Sigmoid colon (tissue), 7 donors: ENCODE measurements around the gene LUZP2. TPM values are rescaled to one million over a fixed set of nuclear protein-coding genes. Genes with fewer than 3 reads are reported as not detected.

ENCODE experiments used
- DNase-seq: peaks from one replicate; pipeline ENCODE4 v3.0.0-alpha.2; 2019
- H3K27ac ChIP-seq, 4 donors: fragments of 200-600 bp; sonication (generic); one replicate each; pipeline ENCODE4 v1.5.1; 2016 to 2019; ENCODE audit warnings: mild to moderate bottlenecking in 1 of 4
- H3K27me3 ChIP-seq, 3 donors: fragments of 200-600 bp; sonication (generic); one replicate each; pipeline ENCODE4 v1.5.1; 2019; ENCODE audit warnings: mild to moderate bottlenecking in 1 of 3
- H3K36me3 ChIP-seq, 4 donors: fragments of 200-600 bp; sonication (generic); one replicate each; pipeline ENCODE4 v1.5.1; 2016 to 2019
- H3K4me1 ChIP-seq, 4 donors: fragments of 200-600 bp; sonication (generic); one replicate each; pipeline ENCODE4 v1.5.1; 2017 to 2019
- H3K4me3 ChIP-seq, 4 donors: fragments of 200-600 bp; sonication (generic); one replicate each; pipeline ENCODE4 v1.5.1; 2017 to 2019; ENCODE audit warnings: mild to moderate bottlenecking in 2 of 4, moderate library complexity in 1 of 4
- H3K9me3 ChIP-seq, 4 donors: fragments of 200-600 bp in 3 of 4; sonication (generic) in 3 of 4; one replicate each; pipeline versions ENCODE4 v1.5.1 to v1.6.1; 2013 to 2019
- EP300 ChIP-seq, 4 donors: sonication (generic); formaldehyde crosslinking; IDR thresholded peaks; one replicate each; pipeline ENCODE4 v1.6.1; 2017; ENCODE audit warnings: antibody characterized with exemption in 4 of 4
- POLR2A ChIP-seq, 2 donors: fragments of 450-650 bp; IDR thresholded peaks; one replicate each; pipeline ENCODE4 v1.6.1; 2016; ENCODE audit warnings: antibody characterized with exemption in 2 of 2, mild to moderate bottlenecking in 2 of 2, moderate library complexity in 2 of 2
- POLR2AphosphoS5 ChIP-seq, 4 donors: sonication (generic); formaldehyde crosslinking; IDR thresholded peaks; one replicate each; pipeline ENCODE4 v1.6.1; 2017; ENCODE audit warnings: antibody characterized with exemption in 4 of 4
- WGBS, 2 donors: extraction: QIAGEN DNeasy Blood & Tissue Kit; methylation state at CpG; one replicate each; pipeline ENCODE4 v1.1.7; 2013; 5-methylcytosine and 5-hydroxymethylcytosine counted together
- intact Hi-C: fragments of 100-400 bp; cut with DNase I; formaldehyde crosslinking; loops from one replicate; pipeline ENCODE4 v1.15.1; 2023
- polyA plus RNA-seq, 3 donors: library from polyadenylated mRNA; stranded (reverse); fragments of 200-250 nt; gene quantifications; one replicate each; pipeline ENCODE4 v1.2.3, GENCODE V29; 2013
- total RNA-seq, 4 donors: library from RNA; depleted of rRNA; stranded (reverse); fragments of >200 nt; gene quantifications; one replicate each; pipeline ENCODE4 v1.1.0, GENCODE V29; 2016
- TF ChIP-seq, protein P1 (sequence below), 4 experiments: fragments of 450-650 bp in 3 of 4; fragments of 200-600 bp in 1 of 4; IDR thresholded peaks; one replicate each; pipeline ENCODE4 v1.5.1; 2016 to 2019; ENCODE audit warnings: antibody characterized with exemption in 4 of 4, mild to moderate bottlenecking in 3 of 4, moderate library complexity in 2 of 4
- donor health status: healthy with polysubstance abuse.
- donor health status: Bipolar disorder and iron deficiency.
- donor health status: healthy.

LUZP2 gene
- total and polyA plus RNA-seq, 7 donors: 0.16 to 2.1 (median 0.83) TPM

DNA sequence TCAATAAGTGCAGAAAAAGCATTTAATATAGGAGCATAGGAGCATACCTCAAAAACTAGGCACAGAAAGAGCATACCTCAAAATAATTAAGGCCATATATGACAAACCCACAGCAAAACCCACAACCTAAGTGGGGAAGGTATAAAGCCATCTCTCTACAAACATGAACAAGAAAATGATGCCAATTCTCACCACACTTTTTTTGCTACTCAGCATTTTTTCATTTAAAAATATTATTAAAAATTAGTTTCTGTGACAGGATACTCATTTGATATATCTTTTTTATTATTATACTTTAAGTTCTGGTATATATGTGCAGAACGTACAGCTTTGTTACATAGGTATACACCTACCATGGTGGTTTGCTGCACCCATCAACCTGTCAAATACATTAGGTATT lies 352.0 kb downstream of the LUZP2 start:
- no peak for DNase-seq
- TF ChIP-seq, protein P1, sequence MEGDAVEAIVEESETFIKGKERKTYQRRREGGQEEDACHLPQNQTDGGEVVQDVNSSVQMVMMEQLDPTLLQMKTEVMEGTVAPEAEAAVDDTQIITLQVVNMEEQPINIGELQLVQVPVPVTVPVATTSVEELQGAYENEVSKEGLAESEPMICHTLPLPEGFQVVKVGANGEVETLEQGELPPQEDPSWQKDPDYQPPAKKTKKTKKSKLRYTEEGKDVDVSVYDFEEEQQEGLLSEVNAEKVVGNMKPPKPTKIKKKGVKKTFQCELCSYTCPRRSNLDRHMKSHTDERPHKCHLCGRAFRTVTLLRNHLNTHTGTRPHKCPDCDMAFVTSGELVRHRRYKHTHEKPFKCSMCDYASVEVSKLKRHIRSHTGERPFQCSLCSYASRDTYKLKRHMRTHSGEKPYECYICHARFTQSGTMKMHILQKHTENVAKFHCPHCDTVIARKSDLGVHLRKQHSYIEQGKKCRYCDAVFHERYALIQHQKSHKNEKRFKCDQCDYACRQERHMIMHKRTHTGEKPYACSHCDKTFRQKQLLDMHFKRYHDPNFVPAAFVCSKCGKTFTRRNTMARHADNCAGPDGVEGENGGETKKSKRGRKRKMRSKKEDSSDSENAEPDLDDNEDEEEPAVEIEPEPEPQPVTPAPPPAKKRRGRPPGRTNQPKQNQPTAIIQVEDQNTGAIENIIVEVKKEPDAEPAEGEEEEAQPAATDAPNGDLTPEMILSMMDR (IDR thresholded peaks at IDR 0.05): no peak
- TF ChIP-seq POLR2A (IDR thresholded peaks at IDR 0.05) (no peak), POLR2AphosphoS5 (IDR thresholded peaks at IDR 0.05) (no peak), EP300 (IDR thresholded peaks at IDR 0.05) (no peak)
- intact Hi-C loops: no loop called here
- Histone ChIP-seq H3K36me3 (no peaks in the 10 kb centered on the region), H3K4me3 (no peak overlapping the region), H3K27me3 (no peaks in the 10 kb centered on the region), H3K27ac (no peak overlapping the region), H3K9me3 (peaks cover 0 to 1% (median 0%) of the 10 kb centered on the region in 4 donors), H3K4me1 (no peaks in the 10 kb centered on the region)
- WGBS, 2 donors: 91 to 94% methylated on average over 1 of the region's 1 CpG

DNA sequence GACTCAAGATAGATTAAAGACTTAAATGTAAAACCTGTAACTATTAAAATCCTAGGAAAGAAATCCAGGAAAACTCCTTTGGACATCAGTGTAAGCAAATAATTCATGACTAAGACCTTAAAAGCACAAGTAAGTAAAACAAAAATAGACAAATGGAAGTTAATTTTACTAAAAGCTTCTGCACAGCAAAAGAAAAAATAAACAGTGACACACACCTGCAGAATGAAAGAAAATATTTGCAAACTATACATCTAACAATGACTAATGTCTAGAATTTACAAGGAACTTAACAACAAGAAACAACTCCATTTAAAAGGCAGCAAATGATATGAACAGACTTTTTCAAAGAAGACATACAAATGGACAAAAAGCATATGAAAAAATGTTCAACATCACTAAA lies 359.1 kb downstream of the LUZP2 start:
- Histone ChIP-seq H3K4me3 (no peak overlapping the region), H3K9me3 (peaks cover 0 to 4% (median 0%) of the 10 kb centered on the region in 4 donors), H3K27me3 (no peaks in the 10 kb centered on the region), H3K27ac (no peak overlapping the region), H3K4me1 (no peaks in the 10 kb centered on the region), H3K36me3 (no peaks in the 10 kb centered on the region)
- no peak for TF ChIP-seq POLR2A (IDR thresholded peaks at IDR 0.05)
- no peak for TF ChIP-seq POLR2AphosphoS5 (IDR thresholded peaks at IDR 0.05)
- TF ChIP-seq, protein P1 (IDR thresholded peaks at IDR 0.05): no peak
- TF ChIP-seq EP300 (IDR thresholded peaks at IDR 0.05): no peak
- DNase-seq: no peak
- intact Hi-C loops: no loop called here

DNA sequence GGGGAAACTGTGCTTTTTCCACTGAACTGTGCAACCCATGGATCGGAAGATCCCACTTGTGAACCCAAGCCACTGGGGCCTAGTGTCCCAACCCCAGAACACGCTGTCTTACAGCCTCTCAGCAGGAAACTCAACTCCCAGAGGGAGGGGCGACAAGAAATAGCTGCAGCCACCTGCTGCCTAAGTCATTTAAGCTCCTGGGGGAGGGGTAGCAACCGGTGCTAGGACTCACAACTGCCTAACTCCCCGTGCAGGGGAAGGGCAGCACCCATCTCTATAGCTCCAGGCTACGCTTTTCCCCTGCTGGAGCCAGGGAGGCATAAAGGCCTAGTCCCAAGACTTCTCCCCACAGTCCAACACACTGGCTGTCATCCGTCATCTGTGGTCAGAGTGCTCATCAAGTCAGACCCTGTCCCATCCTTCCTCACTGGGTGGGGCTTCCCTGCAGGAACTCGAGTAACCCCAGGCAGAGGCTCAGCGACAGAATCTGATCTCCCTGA lies 363.0 kb downstream of the LUZP2 start:
- no peak overlapping the region for H3K4me3 ChIP-seq
- no peak for DNase-seq
- no peaks in the 10 kb centered on the region for H3K4me1 ChIP-seq
- 78 to 89% methylated on average over 9 of the region's 9 CpGs for WGBS, 2 donors
- H3K9me3 ChIP-seq: no peaks in the 10 kb centered on the region
- TF ChIP-seq, protein P1 (IDR thresholded peaks at IDR 0.05): no peak
- TF ChIP-seq EP300 (IDR thresholded peaks at IDR 0.05) (no peak), POLR2A (IDR thresholded peaks at IDR 0.05) (no peak), POLR2AphosphoS5 (IDR thresholded peaks at IDR 0.05) (no peak)
- intact Hi-C loops: no loop called here
- no peaks in the 10 kb centered on the region for H3K36me3 ChIP-seq
- H3K27ac ChIP-seq: no peak overlapping the region
- no peaks in the 10 kb centered on the region for H3K27me3 ChIP-seq

DNA sequence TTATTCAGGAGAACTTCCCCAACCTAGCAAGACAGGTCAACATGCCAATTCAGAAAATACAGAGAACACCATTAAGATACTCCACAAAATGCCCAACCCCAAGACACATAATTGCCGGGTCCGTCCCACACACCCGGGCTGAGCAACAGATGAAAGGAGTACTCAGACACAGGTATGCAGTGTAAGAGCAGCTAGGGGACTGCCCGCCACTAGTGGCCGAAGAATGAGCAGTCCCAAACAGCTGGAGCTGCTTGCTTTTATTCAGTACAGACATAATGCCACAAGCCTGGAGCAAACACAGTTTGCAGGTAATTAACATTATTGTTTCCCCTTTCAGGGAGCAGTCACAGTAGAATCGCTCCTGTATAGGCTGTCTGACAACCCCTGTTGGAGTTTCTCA lies 364.6 kb downstream of the LUZP2 start:
- H3K4me3 ChIP-seq: no peak overlapping the region
- 93 to 95% methylated on average over 6 of the region's 6 CpGs for WGBS, 2 donors
- H3K27me3 ChIP-seq: no peaks in the 10 kb centered on the region
- no peaks in the 10 kb centered on the region for H3K9me3 ChIP-seq
- no peak for DNase-seq
- no peak for TF ChIP-seq POLR2A (IDR thresholded peaks at IDR 0.05)
- TF ChIP-seq EP300 (IDR thresholded peaks at IDR 0.05): no peak
- TF ChIP-seq POLR2AphosphoS5 (IDR thresholded peaks at IDR 0.05): no peak
- TF ChIP-seq, protein P1 (IDR thresholded peaks at IDR 0.05): no peak
- H3K27ac ChIP-seq: no peak overlapping the region
- no peaks in the 10 kb centered on the region for H3K36me3 ChIP-seq
- intact Hi-C loops: no loop called here
- no peaks in the 10 kb centered on the region for H3K4me1 ChIP-seq

DNA sequence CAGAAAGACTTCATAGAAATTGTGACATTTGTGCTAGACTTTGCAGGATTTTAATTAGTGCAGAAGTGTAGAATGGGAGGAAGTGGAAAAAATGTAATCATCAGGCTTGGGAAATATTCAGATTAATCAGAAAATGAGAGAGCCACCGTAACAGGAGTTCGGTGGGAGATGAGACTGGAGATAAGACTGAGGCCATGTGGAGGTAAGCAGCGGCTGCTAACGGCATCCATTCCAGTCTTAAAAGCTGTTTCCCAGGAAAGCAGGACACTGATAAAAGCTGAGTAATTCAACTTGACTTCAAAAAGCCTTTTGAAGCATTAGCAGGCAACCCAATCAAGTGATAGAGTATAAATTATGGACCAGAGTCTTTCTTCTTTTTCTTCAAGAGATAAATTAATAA lies 369.9 kb downstream of the LUZP2 start:
- Histone ChIP-seq H3K27me3 (no peaks in the 10 kb centered on the region), H3K4me1 (no peaks in the 10 kb centered on the region), H3K9me3 (no peaks in the 10 kb centered on the region), H3K4me3 (no peak overlapping the region), H3K27ac (no peak overlapping the region), H3K36me3 (no peaks in the 10 kb centered on the region)
- intact Hi-C loops: no loop called here
- WGBS, 2 donors: 79 to 88% methylated on average over 4 of the region's 4 CpGs
- TF ChIP-seq POLR2A (IDR thresholded peaks at IDR 0.05) (no peak), EP300 (IDR thresholded peaks at IDR 0.05) (no peak), POLR2AphosphoS5 (IDR thresholded peaks at IDR 0.05) (no peak)
- TF ChIP-seq, protein P1 (IDR thresholded peaks at IDR 0.05): no peak
- no peak for DNase-seq
